DMS79 (cell line): ENCODE measurements around the gene GBF1.

Experiments used
- DNase-seq: peaks from one replicate; lab custom pipeline; 2025; lab: John Stamatoyannopoulos, UW

GBF1 gene

GRCh38 chr10:102424145-102424544, 178.8 kb downstream of the GBF1 start:
- no peak for DNase-seq

- DNase-seq, result no peak
Measured at GRCh38 chr10:102424916-102425315, 179.6 kb downstream of the GBF1 start.

- no peak for DNase-seq
Measured at GRCh38 chr10:102425444-102425843, 180.1 kb downstream of the GBF1 start.

- no peak for DNase-seq
Measured at GRCh38 chr10:102426803-102427287, 181.5 kb downstream of the GBF1 start.

- no peak for DNase-seq
Measured at GRCh38 chr10:102429468-102429867, 184.1 kb downstream of the GBF1 start.

- no peak for DNase-seq
Measured at GRCh38 chr10:102431452-102432124, 186.3 kb downstream of the GBF1 start.
